ENCODE results near the gene CAPN12.
A peak's percentile ranks its signal among the peaks of the same experiment; 100 is the strongest.

The CAPN12 gene

DNA sequence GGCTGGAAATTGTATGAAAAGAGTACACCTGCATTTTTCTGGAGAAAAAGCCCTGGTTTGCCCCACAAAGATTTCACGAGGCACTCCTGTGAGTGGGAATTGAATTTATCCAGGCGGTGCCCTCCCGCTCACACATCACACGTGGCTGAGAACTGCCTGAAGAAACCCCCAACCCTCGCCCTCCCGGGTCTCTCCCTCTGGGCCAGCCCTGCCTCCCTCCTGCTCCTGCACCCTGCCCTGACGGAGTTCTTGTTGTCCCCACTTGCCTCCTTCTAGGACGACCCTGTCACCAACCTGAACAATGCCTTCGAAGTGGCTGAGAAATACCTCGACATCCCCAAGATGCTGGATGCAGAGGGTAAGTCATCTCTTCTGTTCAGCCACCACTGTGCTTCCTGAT is 35.2 kb downstream of the CAPN12 start:
- no peak for DNase-seq

- DNase-seq, result no peak
Observed at GRCh38 chr19:38708413-38709024, 35.8 kb downstream of the CAPN12 start.

GRCh38 chr19:38707512-38708114 is 36.7 kb downstream of the CAPN12 start:
- no peak for DNase-seq

DNA sequence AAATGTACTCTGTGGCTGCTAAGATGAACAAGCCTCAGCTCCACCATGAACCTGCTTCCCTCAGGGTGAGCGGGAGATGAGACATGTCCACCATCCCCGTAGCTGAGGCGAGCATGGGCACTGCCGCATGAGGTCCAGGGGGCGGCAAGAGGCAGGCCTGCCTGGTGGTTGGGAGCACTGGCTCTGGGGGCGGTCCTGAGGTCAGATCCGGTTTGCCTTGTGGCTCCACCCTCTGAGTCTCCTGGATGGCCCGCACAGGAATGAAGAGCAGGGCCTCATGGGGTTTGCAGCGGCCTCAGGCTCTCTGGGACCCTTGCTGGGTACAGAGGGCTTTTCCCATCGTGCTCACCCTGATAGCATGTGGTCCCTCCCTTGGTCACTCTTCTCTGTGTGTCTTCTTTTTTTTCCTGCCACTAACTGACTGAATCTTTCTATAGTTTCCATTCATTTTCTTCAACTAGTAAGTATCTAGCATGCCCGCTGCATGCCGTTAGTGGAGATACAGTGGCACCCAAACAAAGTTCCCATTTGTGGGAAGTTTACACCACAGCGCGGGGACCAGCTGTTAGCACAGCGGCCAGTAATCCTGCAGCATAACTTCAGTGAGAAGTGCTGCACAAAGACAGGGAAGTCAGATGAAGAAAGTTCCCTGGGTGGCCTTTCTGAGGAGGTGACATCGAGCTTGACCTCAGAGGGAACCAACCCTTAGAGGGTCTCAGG is 37.3 kb downstream of the CAPN12 start:
- no peak for DNase-seq

GRCh38 chr19:38705197-38706019 is 38.9 kb downstream of the CAPN12 start:
- no peak for DNase-seq

- no peak for DNase-seq
Observed at GRCh38 chr19:38704488-38705026, 39.7 kb downstream of the CAPN12 start.

GRCh38 chr19:38703509-38703908 is 40.8 kb downstream of the CAPN12 start:
- DNase-seq, result no peak

GRCh38 chr19:38702278-38702677 is 42.0 kb downstream of the CAPN12 start:
- DNase-seq, result no peak

GRCh38 chr19:38701455-38702063 is 42.7 kb downstream of the CAPN12 start:
- DNase-seq, result no peak

- DNase-seq, result peak; percentile 40
Observed at GRCh38 chr19:38700902-38701454, 43.3 kb downstream of the CAPN12 start.

- no peak for DNase-seq
Observed at GRCh38 chr19:38700350-38700901, 43.8 kb downstream of the CAPN12 start.

DNA sequence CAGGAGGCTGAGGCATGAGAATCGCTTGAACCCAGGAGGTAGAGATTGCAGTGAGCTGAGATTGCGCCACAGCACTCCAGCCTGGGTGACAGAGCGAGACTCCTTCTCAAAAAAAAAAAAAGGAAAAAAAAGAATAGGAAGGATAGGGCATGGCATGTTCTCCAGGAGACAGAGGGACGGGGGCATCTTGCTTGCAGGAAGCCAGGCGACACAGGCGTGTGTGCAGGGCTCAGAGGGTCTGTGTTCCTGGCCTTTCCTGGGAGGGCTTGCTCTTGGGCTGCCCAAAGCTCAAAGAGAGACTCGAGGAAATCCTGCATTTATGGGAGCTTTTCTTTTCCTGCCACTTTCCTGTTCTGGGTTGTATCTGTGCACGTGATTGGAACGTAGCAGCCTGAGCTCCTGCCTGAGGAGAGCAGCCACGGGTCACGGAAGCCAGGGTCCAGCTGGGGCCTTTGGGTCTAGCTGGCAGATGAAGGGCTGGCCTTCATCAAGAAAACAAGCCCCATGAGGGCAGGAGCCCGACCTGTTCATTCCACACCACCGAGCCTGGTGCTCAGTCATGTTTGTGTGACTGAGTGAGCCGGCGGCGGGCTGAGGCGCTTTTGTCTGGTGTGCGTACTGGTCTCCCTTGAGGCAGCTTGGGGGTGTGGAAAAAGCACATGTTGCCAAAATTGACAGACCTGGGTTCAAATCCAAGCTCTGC is 44.5 kb downstream of the CAPN12 start:
- no peak for DNase-seq

DNA sequence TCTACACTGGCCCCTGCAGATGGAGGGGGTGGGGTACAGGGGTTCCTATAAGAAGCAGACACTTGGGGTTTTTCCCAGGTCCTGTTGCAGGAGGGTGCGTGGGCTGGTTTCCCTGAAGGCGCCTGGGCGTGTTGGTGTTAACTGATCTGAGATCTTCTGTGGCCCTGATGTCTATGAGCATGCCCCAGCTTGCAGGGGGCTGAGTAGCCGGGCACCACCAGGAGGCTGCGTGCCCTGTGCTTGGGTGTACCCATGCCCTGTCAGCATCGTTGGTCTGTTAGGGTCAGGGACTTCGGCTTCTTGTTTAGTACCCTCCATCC is 45.3 kb downstream of the CAPN12 start:
- no peak for DNase-seq

- DNase-seq, result no peak
Observed at GRCh38 chr19:38698225-38699026, 45.8 kb downstream of the CAPN12 start.

DNA sequence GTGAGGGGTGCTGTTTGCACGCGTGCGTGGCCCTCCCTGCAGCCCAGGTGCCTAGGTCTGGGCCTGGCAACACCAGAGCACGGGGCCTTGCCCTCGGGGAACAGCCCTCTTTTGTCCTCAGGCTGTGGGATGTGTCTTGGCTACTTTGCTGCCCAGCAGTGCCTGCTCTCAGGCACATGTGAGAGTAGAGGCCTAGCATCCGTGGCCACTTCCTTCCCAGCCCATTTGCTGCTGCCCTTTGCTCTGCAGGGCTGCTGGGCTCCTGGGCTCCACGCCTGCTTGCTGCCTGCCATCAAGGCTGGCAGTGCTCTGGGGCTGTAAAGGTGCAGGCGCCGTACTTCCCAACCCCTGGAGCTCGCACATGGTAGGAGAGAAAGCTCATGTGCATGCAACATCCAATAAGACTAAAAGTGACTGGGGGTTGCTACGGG is 46.6 kb downstream of the CAPN12 start:
- DNase-seq, result no peak

DNA sequence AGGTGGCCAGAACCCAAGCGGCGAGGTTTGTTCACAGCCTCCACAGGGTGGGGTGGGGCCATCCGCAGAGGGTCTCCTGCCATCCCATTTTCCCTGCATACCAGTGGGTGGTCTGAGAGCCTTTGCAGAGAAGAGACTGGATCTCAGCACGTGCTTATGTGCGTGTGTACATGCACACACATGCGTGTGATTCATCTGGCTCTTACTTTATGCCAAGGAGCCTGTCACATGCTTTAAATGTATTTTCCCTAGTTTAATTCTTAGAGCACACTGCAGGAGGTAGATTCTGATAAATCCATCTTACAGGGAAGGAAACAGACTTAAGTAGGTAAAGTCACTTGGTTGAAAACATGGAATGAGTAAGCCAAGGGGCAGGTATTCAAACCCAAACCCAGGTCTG is 47.1 kb downstream of the CAPN12 start:
- no peak for DNase-seq

- no peak for DNase-seq
Observed at GRCh38 chr19:38696729-38697055, 47.6 kb downstream of the CAPN12 start.

- DNase-seq, result no peak
Observed at GRCh38 chr19:38695832-38696728, 48.2 kb downstream of the CAPN12 start.

GRCh38 chr19:38695317-38695683 is 49.0 kb downstream of the CAPN12 start:
- no peak for DNase-seq
